ENCODE data around the gene ANKRD65. TPM values are rescaled to one million over a fixed set of nuclear protein-coding genes. Genes with fewer than 3 reads are reported as not detected.
"Not testable (repeated sequence)": the region's sequence is repeated elsewhere in the genome, so short reads cannot be mapped to it uniquely, and the experiment has no call there.

The ANKRD65 gene
- total RNA-seq, 1 experiment from 2014 or later, result not detected

- peak; percentile 55 for DNase-seq (ENCODE audit: low read depth)
Observed at GRCh38 chr1:1371746-1372711, 49.0 kb downstream of the ANKRD65 start.

- peak; percentile 82 for DNase-seq (ENCODE audit: low read depth)
Observed at GRCh38 chr1:1371364-1371745, 49.7 kb downstream of the ANKRD65 start.

- DNase-seq (ENCODE audit: low read depth), result no peak
Observed at GRCh38 chr1:1370771-1371300, 50.2 kb downstream of the ANKRD65 start.

- not testable (repeated sequence) for DNase-seq (ENCODE audit: low read depth)
Observed at GRCh38 chr1:1370094-1370493, 51.0 kb downstream of the ANKRD65 start.

Other genes with a start within 250 kb of the ANKRD65 start
- not detected in 2 replicates for gene TTLL10, start 247.4 kb downstream of the ANKRD65 start, total RNA-seq (2014; rRNA removed; shearing (Covaris generic))
- not detected in 2 replicates for gene TNFRSF18, start 214.7 kb downstream of the ANKRD65 start, total RNA-seq (2014; rRNA removed; shearing (Covaris generic))
- 0.10 TPM in 1 of 2 replicates, not detected in the other for gene TNFRSF4, start 207.1 kb downstream of the ANKRD65 start, total RNA-seq (2014; rRNA removed; shearing (Covaris generic))
- 74.4 and 80.5 TPM in 2 replicates for gene SDF4, start 189.3 kb downstream of the ANKRD65 start, total RNA-seq (2014; rRNA removed; shearing (Covaris generic))
- gene B3GALT6, start 189.0 kb downstream of the ANKRD65 start, total RNA-seq (2014; rRNA removed; shearing (Covaris generic)), result 13.9 and 18.2 TPM in 2 replicates
- gene C1QTNF12, start 174.6 kb downstream of the ANKRD65 start, total RNA-seq (2014; rRNA removed; shearing (Covaris generic)), result not detected in 2 replicates
- gene UBE2J2, start 147.4 kb downstream of the ANKRD65 start, total RNA-seq (2014; rRNA removed; shearing (Covaris generic)), result 54.3 and 61.9 TPM in 2 replicates
- 0.39 and 0.84 TPM in 2 replicates for gene SCNN1D, start 140.8 kb downstream of the ANKRD65 start, total RNA-seq (2014; rRNA removed; shearing (Covaris generic))
- gene ACAP3, start 113.3 kb downstream of the ANKRD65 start, total RNA-seq (2014; rRNA removed; shearing (Covaris generic)), result 10.3 and 19.1 TPM in 2 replicates
- gene PUSL1, start 112.7 kb downstream of the ANKRD65 start, total RNA-seq (2014; rRNA removed; shearing (Covaris generic)), result 15.7 and 27.4 TPM in 2 replicates
- 62.6 and 75.4 TPM in 2 replicates for gene INTS11, start 96.6 kb downstream of the ANKRD65 start, total RNA-seq (2014; rRNA removed; shearing (Covaris generic))
- 18.7 and 23.9 TPM in 2 replicates for gene CPTP, start 96.5 kb downstream of the ANKRD65 start, total RNA-seq (2014; rRNA removed; shearing (Covaris generic))
- gene TAS1R3, start 90.0 kb downstream of the ANKRD65 start, total RNA-seq (2014; rRNA removed; shearing (Covaris generic)), result 0.48 and 0.68 TPM in 2 replicates
- gene DVL1, start 71.9 kb downstream of the ANKRD65 start, total RNA-seq (2014; rRNA removed; shearing (Covaris generic)), result 24.0 and 36.5 TPM in 2 replicates
- gene MXRA8, start 62.7 kb downstream of the ANKRD65 start, total RNA-seq (2014; rRNA removed; shearing (Covaris generic)), result 4.0 and 4.1 TPM in 2 replicates
- gene AURKAIP1, start 46.1 kb downstream of the ANKRD65 start, total RNA-seq (2014; rRNA removed; shearing (Covaris generic)), result 141 and 204 TPM in 2 replicates
- gene CCNL2, start 21.9 kb downstream of the ANKRD65 start, total RNA-seq (2014; rRNA removed; shearing (Covaris generic)), result 62.8 and 66.2 TPM in 2 replicates
- gene MRPL20, start 14.0 kb downstream of the ANKRD65 start, total RNA-seq (2014; rRNA removed; shearing (Covaris generic)), result 227 and 241 TPM in 2 replicates
- gene VWA1, start 14.4 kb upstream of the ANKRD65 start, total RNA-seq (2014; rRNA removed; shearing (Covaris generic)), result 5.6 and 5.7 TPM in 2 replicates
- gene ATAD3C, start 28.4 kb upstream of the ANKRD65 start, total RNA-seq (2014; rRNA removed; shearing (Covaris generic)), result not detected in 2 replicates
- 11.3 and 15.9 TPM in 2 replicates for gene ATAD3B, start 50.5 kb upstream of the ANKRD65 start, total RNA-seq (2014; rRNA removed; shearing (Covaris generic))
- gene ATAD3A, start 90.9 kb upstream of the ANKRD65 start, total RNA-seq (2014; rRNA removed; shearing (Covaris generic)), result 24.9 and 39.2 TPM in 2 replicates
- gene TMEM240, start 119.3 kb upstream of the ANKRD65 start, total RNA-seq (2014; rRNA removed; shearing (Covaris generic)), result not detected in 2 replicates
- gene SSU72, start 153.6 kb upstream of the ANKRD65 start, total RNA-seq (2014; rRNA removed; shearing (Covaris generic)), result 77.3 and 86.5 TPM in 2 replicates
- 3.4 and 3.6 TPM in 2 replicates for gene FNDC10, start 178.9 kb upstream of the ANKRD65 start, total RNA-seq (2014; rRNA removed; shearing (Covaris generic))
- 12.0 and 18.4 TPM in 2 replicates for gene MIB2, start 194.2 kb upstream of the ANKRD65 start, total RNA-seq (2014; rRNA removed; shearing (Covaris generic))
- 0.24 TPM in 1 of 2 replicates, not detected in the other for gene MMP23B, start 210.9 kb upstream of the ANKRD65 start, total RNA-seq (2014; rRNA removed; shearing (Covaris generic))
- 10.0 and 10.7 TPM in 2 replicates for gene CDK11B, start 237.7 kb upstream of the ANKRD65 start, total RNA-seq (2014; rRNA removed; shearing (Covaris generic))

Data from RPMI7951 (cell line).